Uterus (tissue), 4 donors: Measurements from ENCODE around the gene RGL1. TPM values are rescaled to one million over a fixed set of nuclear protein-coding genes. Genes with fewer than 3 reads are reported as not detected.
A peak's percentile ranks its signal among the peaks of the same experiment; 100 is the strongest.

Experiments used
- DNase-seq, 2 donors: peaks; one replicate each; pipeline ENCODE4 v3.0.0-alpha.2; 2019 to 2020
- H3K27ac ChIP-seq, 2 donors: fragments of 200-600 bp; sonication (generic); 1 replicate in 1 of 2; 2 replicates in 1 of 2; pipeline ENCODE4 v1.5.1; 2016 to 2018
- H3K27me3 ChIP-seq, 2 donors: fragments of 200-600 bp; sonication (generic); one replicate each; pipeline ENCODE4 v1.5.1; 2018 to 2019; ENCODE audit warnings: control low read depth in 1 of 2
- H3K36me3 ChIP-seq, 2 donors: fragments of 200-600 bp; sonication (generic); one replicate each; pipeline ENCODE4 v1.5.1; 2019; ENCODE audit warnings: control low read depth in 1 of 2
- H3K4me1 ChIP-seq, 2 donors: fragments of 200-600 bp; sonication (generic); one replicate each; pipeline ENCODE4 v1.5.1; 2018 to 2019; ENCODE audit warnings: control low read depth in 1 of 2
- H3K4me3 ChIP-seq, 2 donors: fragments of 200-600 bp; sonication (generic); 1 replicate in 1 of 2; 2 replicates in 1 of 2; pipeline ENCODE4 v1.5.1; 2018 to 2019; ENCODE audit warnings: mild to moderate bottlenecking in 1 of 2
- H3K9me3 ChIP-seq, 2 donors: fragments of 200-600 bp; sonication (generic); one replicate each; pipeline ENCODE4 v1.5.1; 2019; ENCODE audit warnings: control low read depth in 1 of 2
- CTCF ChIP-seq, 4 experiments: fragments of 200-600 bp in 2 of 4; fragments of 450-650 bp in 2 of 4; sonication (generic) in 2 of 4; IDR thresholded peaks; one replicate each; pipeline ENCODE4 v1.5.1; 2016 to 2019; ENCODE audit warnings: antibody characterized with exemption in 4 of 4, mild to moderate bottlenecking in 2 of 4, moderate library complexity in 1 of 4
- POLR2A ChIP-seq, 2 donors: fragments of 450-650 bp; IDR thresholded peaks; one replicate each; pipeline ENCODE4 v1.6.1; 2016; ENCODE audit warnings: antibody characterized with exemption in 2 of 2, mild to moderate bottlenecking in 1 of 2, moderate library complexity in 1 of 2
- intact Hi-C: fragments of 100-400 bp; cut with DNase I; formaldehyde crosslinking; loops from one replicate; pipeline ENCODE4 v1.15.1; 2023; ENCODE audit warnings: low total_unique reads
- total RNA-seq, 4 donors: library from RNA; depleted of rRNA in 3 of 4; stranded (reverse); fragments of >200 nt in 3 of 4; gene quantifications; one replicate each; pipeline versions ENCODE4 v1.1.0 to v1.2.4, GENCODE V29; 2014 to 2023
- donor health status: DM: yes; HTN: yes; CAD: no.

RGL1 gene
- total RNA-seq, 4 donors from 2014 or later, result 6.9 to 92.9 (median 16.3) TPM

GRCh38 chr1:183946320-183946613, 141.3 kb downstream of the RGL1 start:
- H3K4me1 ChIP-seq, result no peaks in the 10 kb centered on the region
- H3K27me3 ChIP-seq, result no peaks in the 10 kb centered on the region
- no peak for TF ChIP-seq CTCF (IDR thresholded peaks at IDR 0.05)
- TF ChIP-seq POLR2A (IDR thresholded peaks at IDR 0.05), result no peak
- no peak overlapping the region for H3K4me3 ChIP-seq
- H3K27ac ChIP-seq, result no peak overlapping the region
- H3K9me3 ChIP-seq, result no peaks in the 10 kb centered on the region
- no peak for DNase-seq
- intact Hi-C loops, result no loop called here
- no peaks in the 10 kb centered on the region for H3K36me3 ChIP-seq

- no peaks in the 10 kb centered on the region for H3K27me3 ChIP-seq
- H3K4me3 ChIP-seq, result no peak overlapping the region
- H3K4me1 ChIP-seq, result no peaks in the 10 kb centered on the region
- H3K27ac ChIP-seq, result no peak overlapping the region
- no peak for DNase-seq
- H3K9me3 ChIP-seq, result no peaks in the 10 kb centered on the region
- intact Hi-C loops, result no loop called here
- no peaks in the 10 kb centered on the region for H3K36me3 ChIP-seq
- TF ChIP-seq POLR2A (IDR thresholded peaks at IDR 0.05) (no peak), CTCF (IDR thresholded peaks at IDR 0.05) (no peak)
Observed at GRCh38 chr1:183947988-183948387, 143.1 kb downstream of the RGL1 start.

- no peaks in the 10 kb centered on the region for H3K27me3 ChIP-seq
- intact Hi-C loops, result no loop called here
- no peak for DNase-seq
- no peaks in the 10 kb centered on the region for H3K36me3 ChIP-seq
- H3K4me1 ChIP-seq, result no peaks in the 10 kb centered on the region
- no peak overlapping the region for H3K27ac ChIP-seq
- no peak overlapping the region for H3K4me3 ChIP-seq
- no peaks in the 10 kb centered on the region for H3K9me3 ChIP-seq
- no peak for TF ChIP-seq POLR2A (IDR thresholded peaks at IDR 0.05)
- TF ChIP-seq CTCF (IDR thresholded peaks at IDR 0.05), result no peak
Observed at GRCh38 chr1:183952101-183952500, 147.2 kb downstream of the RGL1 start.

- intact Hi-C loops, result no loop called here
- no peaks in the 10 kb centered on the region for H3K4me1 ChIP-seq
- no peak for DNase-seq
- TF ChIP-seq POLR2A (IDR thresholded peaks at IDR 0.05) (no peak), CTCF (IDR thresholded peaks at IDR 0.05) (no peak)
- H3K4me3 ChIP-seq, result no peak overlapping the region
- H3K36me3 ChIP-seq, result no peaks in the 10 kb centered on the region
- no peaks in the 10 kb centered on the region for H3K27me3 ChIP-seq
- H3K27ac ChIP-seq, result peak overlapping the region in 1 of 2 donors; percentile 44
- H3K9me3 ChIP-seq, result no peaks in the 10 kb centered on the region
Observed at GRCh38 chr1:183953031-183953430, 148.1 kb downstream of the RGL1 start.

GRCh38 chr1:183954496-183954895, 149.6 kb downstream of the RGL1 start:
- intact Hi-C loops, result no loop called here
- H3K9me3 ChIP-seq, result no peaks in the 10 kb centered on the region

More at GRCh38 chr1:183954496-183954895, 149.6 kb downstream of the RGL1 start:
- DNase-seq, result no peak
- TF ChIP-seq CTCF (IDR thresholded peaks at IDR 0.05), result no peak
- TF ChIP-seq POLR2A (IDR thresholded peaks at IDR 0.05), result no peak
- Histone ChIP-seq H3K27ac (no peak overlapping the region), H3K4me1 (no peaks in the 10 kb centered on the region), H3K36me3 (no peaks in the 10 kb centered on the region), H3K27me3 (no peaks in the 10 kb centered on the region), H3K4me3 (no peak overlapping the region)
